GM21723 (cell line): ENCODE results near the gene CATSPER4.
"Not testable (repeated sequence)": the region's sequence is repeated elsewhere in the genome, so short reads cannot be mapped to it uniquely, and the experiment has no call there.

Experiments used
- ATAC-seq: cut with Tn5 transposase; IDR thresholded peaks from one replicate; pipeline ENCODE4 v1.9.1; 2021; ENCODE audit warnings: mild to moderate bottlenecking, moderate library complexity; ENCODE audit not compliant: unreplicated experiment

The CATSPER4 gene

GRCh38 chr1:26189331-26189730 is 1.1 kb upstream of the CATSPER4 start:
- no peak for ATAC-seq

GRCh38 chr1:26189751-26190275 is 589 bp upstream of the CATSPER4 start:
- no peak for ATAC-seq

- no peak for ATAC-seq
Observed at GRCh38 chr1:26191739-26192138, 1.3 kb downstream of the CATSPER4 start.

GRCh38 chr1:26195805-26196204 is 5.4 kb downstream of the CATSPER4 start:
- no peak for ATAC-seq

- ATAC-seq: no peak
Observed at GRCh38 chr1:26197301-26197700, 6.9 kb downstream of the CATSPER4 start.

GRCh38 chr1:26197813-26198212 is 7.4 kb downstream of the CATSPER4 start:
- ATAC-seq: no peak

GRCh38 chr1:26200413-26200812 is 10.0 kb downstream of the CATSPER4 start:
- ATAC-seq: no peak

- ATAC-seq: no peak
Observed at GRCh38 chr1:26203642-26204318, 13.4 kb downstream of the CATSPER4 start.

GRCh38 chr1:26210147-26210870 is 19.9 kb downstream of the CATSPER4 start:
- no peak for ATAC-seq

GRCh38 chr1:26212726-26213125 is 22.3 kb downstream of the CATSPER4 start:
- no peak for ATAC-seq

- ATAC-seq: no peak
Observed at GRCh38 chr1:26213335-26213905, 23.0 kb downstream of the CATSPER4 start.

- ATAC-seq: no peak
Observed at GRCh38 chr1:26215246-26215645, 24.8 kb downstream of the CATSPER4 start.

- no peak for ATAC-seq
Observed at GRCh38 chr1:26218906-26219494, 28.6 kb downstream of the CATSPER4 start.

GRCh38 chr1:26220199-26220912 is 30.0 kb downstream of the CATSPER4 start:
- no peak for ATAC-seq

GRCh38 chr1:26221094-26221493 is 30.7 kb downstream of the CATSPER4 start:
- no peak for ATAC-seq

GRCh38 chr1:26224606-26225005 is 34.2 kb downstream of the CATSPER4 start:
- no peak for ATAC-seq

- no peak for ATAC-seq
Observed at GRCh38 chr1:26225033-26225831, 34.8 kb downstream of the CATSPER4 start.

GRCh38 chr1:26230682-26231081 is 40.3 kb downstream of the CATSPER4 start:
- ATAC-seq: not testable (repeated sequence)

GRCh38 chr1:26233903-26234643 is 43.7 kb downstream of the CATSPER4 start, which contains the start of gene CEP85:
Gene CEP85 (plus strand): TSS chr1:26234200. CDS start chr1:26239784, 5,584 bp downstream.
- ATAC-seq: peak; percentile 91
